Brain pericyte (primary cell): ENCODE data around the gene RNF152.
"Not testable (repeated sequence)": the region's sequence is repeated elsewhere in the genome, so short reads cannot be mapped to it uniquely, and the experiment has no call there.

ENCODE experiments used
- DNase-seq: peaks from one replicate; pipeline ENCODE4 v3.0.0-alpha.2; 2012; ENCODE audit warnings: low read depth, low spot score

Gene RNF152

GRCh38 chr18:61821748-61822147 is 71.1 kb downstream of the RNF152 start:
- no peak for DNase-seq

- DNase-seq: no peak
Measured at GRCh38 chr18:61820882-61821281, 71.9 kb downstream of the RNF152 start.

GRCh38 chr18:61817086-61817485 is 75.7 kb downstream of the RNF152 start:
- no peak for DNase-seq

- DNase-seq: no peak
Measured at GRCh38 chr18:61815885-61816470, 76.8 kb downstream of the RNF152 start.

- DNase-seq: no peak
Measured at GRCh38 chr18:61808286-61808685, 84.5 kb downstream of the RNF152 start.

- no peak for DNase-seq
Measured at GRCh38 chr18:61803393-61803792, 89.4 kb downstream of the RNF152 start.

GRCh38 chr18:61797696-61798590 is 94.9 kb downstream of the RNF152 start:
- no peak for DNase-seq

GRCh38 chr18:61791031-61791430 is 101.8 kb downstream of the RNF152 start:
- no peak for DNase-seq

GRCh38 chr18:61787011-61787670 is 105.7 kb downstream of the RNF152 start:
- not testable (repeated sequence) for DNase-seq

GRCh38 chr18:61785588-61785987 is 107.2 kb downstream of the RNF152 start:
- no peak for DNase-seq

GRCh38 chr18:61784834-61785233 is 108.0 kb downstream of the RNF152 start:
- DNase-seq: no peak

- DNase-seq: no peak
Measured at GRCh38 chr18:61782545-61782944, 110.3 kb downstream of the RNF152 start.

- DNase-seq: not testable (repeated sequence)
Measured at GRCh38 chr18:61776201-61776600, 116.6 kb downstream of the RNF152 start.

- no peak for DNase-seq
Measured at GRCh38 chr18:61774846-61775245, 118.0 kb downstream of the RNF152 start.

- DNase-seq: no peak
Measured at GRCh38 chr18:61772293-61772848, 120.4 kb downstream of the RNF152 start.

- no peak for DNase-seq
Measured at GRCh38 chr18:61771861-61772260, 120.9 kb downstream of the RNF152 start.

- no peak for DNase-seq
Measured at GRCh38 chr18:61770279-61770678, 122.5 kb downstream of the RNF152 start.

- DNase-seq: no peak
Measured at GRCh38 chr18:61766266-61766884, 126.4 kb downstream of the RNF152 start.

- no peak for DNase-seq
Measured at GRCh38 chr18:61765097-61765496, 127.7 kb downstream of the RNF152 start.

- DNase-seq: no peak
Measured at GRCh38 chr18:61764381-61764780, 128.4 kb downstream of the RNF152 start.

- no peak for DNase-seq
Measured at GRCh38 chr18:61761875-61762274, 130.9 kb downstream of the RNF152 start.
